Omental fat pad (tissue), 4 donors: ENCODE data around the gene LRRC8C. TPM values are rescaled to one million over a fixed set of nuclear protein-coding genes. Genes with fewer than 3 reads are reported as not detected.

Experiments used
- ATAC-seq: fragments of 150-250 bp; one replicate; pipeline ENCODE4 v1.9.1; 2016; ENCODE audit warnings: mild to moderate bottlenecking, moderate library complexity; ENCODE audit not compliant: low FRiP score
- DNase-seq: peaks from one replicate; pipeline ENCODE4 v3.0.0-alpha.2; 2019; ENCODE audit warnings: low spot score
- total RNA-seq, 4 donors: library from RNA; depleted of rRNA; stranded (reverse); fragments of >200 nt; gene quantifications; one replicate each; pipeline ENCODE4 v1.1.0, GENCODE V29; 2016
- TF ChIP-seq, protein P1 (sequence below), 3 donors: fragments of 450-650 bp; IDR thresholded peaks; one replicate each; pipeline ENCODE4 v1.5.1; 2016 to 2017; ENCODE audit warnings: antibody characterized with exemption in 3 of 3, mild to moderate bottlenecking in 3 of 3, moderate library complexity in 2 of 3

LRRC8C gene
- total RNA-seq, 4 donors from 2014 or later, result 10.9 to 39.4 (median 19.3) TPM

- DNase-seq (no peak), ATAC-seq (no peak)
Measured at GRCh38 chr1:89603651-89604413, 29.1 kb upstream of the LRRC8C start.

GRCh38 chr1:89604414-89604735 lies 28.5 kb upstream of the LRRC8C start:
- TF ChIP-seq, protein P1, sequence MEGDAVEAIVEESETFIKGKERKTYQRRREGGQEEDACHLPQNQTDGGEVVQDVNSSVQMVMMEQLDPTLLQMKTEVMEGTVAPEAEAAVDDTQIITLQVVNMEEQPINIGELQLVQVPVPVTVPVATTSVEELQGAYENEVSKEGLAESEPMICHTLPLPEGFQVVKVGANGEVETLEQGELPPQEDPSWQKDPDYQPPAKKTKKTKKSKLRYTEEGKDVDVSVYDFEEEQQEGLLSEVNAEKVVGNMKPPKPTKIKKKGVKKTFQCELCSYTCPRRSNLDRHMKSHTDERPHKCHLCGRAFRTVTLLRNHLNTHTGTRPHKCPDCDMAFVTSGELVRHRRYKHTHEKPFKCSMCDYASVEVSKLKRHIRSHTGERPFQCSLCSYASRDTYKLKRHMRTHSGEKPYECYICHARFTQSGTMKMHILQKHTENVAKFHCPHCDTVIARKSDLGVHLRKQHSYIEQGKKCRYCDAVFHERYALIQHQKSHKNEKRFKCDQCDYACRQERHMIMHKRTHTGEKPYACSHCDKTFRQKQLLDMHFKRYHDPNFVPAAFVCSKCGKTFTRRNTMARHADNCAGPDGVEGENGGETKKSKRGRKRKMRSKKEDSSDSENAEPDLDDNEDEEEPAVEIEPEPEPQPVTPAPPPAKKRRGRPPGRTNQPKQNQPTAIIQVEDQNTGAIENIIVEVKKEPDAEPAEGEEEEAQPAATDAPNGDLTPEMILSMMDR (IDR thresholded peaks at IDR 0.05), result no peak
- no peak for DNase-seq
- no peak for ATAC-seq

More at GRCh38 chr1:89603651-89604413, 29.1 kb upstream of the LRRC8C start:
- TF ChIP-seq, protein P1 (IDR thresholded peaks at IDR 0.05), result no peak

DNA sequence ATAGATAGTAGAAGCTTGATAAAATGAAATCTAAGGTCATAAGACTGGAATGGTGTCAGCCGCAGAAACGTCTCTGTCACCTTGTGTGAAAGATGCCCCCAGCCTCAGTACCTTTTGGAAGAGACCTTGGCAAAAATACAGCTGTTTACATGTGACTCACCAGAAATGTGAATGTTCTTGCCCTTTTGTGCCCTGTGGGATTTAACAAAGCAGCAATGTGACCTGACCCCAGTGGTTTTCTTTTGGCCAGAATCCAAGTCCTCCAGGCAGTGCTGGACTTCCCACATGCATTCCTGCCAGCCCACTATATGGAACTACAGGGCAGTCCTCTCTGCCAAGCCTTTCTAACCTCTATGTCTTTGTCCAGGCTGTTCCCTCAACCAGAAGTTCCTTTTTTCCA lies 27.2 kb upstream of the LRRC8C start:
- no peak for DNase-seq
- TF ChIP-seq, protein P1 (IDR thresholded peaks at IDR 0.05), result no peak
- no peak for ATAC-seq

DNA sequence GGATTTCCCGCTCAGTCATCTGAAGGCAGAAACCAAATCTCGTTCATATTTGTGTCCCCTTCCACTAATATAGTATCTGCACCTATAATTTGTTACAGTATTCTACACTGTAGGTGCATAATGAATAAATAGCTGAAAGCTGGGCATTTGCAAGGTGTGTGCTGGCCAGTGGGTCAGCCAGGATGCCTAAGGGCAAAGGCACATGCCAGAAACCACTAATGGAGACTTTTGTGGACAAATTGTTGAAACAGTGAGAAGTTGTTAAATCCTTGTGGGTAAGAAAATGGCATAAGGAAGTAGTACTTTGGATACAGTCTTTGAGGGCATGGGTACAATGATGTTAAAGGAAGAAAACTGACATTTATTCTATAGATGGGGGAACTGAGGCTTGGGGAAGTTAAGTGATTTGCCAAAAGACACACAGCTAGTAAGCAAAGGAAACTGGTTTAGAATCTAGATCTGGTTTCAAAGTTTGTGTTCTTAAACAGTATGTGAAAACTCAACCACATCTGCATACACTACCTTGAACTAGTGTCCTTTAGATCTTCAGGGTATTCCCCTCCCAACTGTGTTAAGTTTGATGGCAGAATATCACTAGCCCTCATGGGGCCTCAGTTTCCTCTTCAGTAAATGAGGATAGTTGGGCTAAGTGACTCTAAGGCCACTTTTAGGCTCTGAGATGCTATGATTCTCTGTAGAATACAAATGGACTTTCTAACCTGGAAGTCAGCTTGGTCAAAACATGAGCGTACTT lies 26.5 kb upstream of the LRRC8C start:
- DNase-seq (no peak), ATAC-seq (no peak)
- TF ChIP-seq, protein P1 (IDR thresholded peaks at IDR 0.05), result no peak

DNA sequence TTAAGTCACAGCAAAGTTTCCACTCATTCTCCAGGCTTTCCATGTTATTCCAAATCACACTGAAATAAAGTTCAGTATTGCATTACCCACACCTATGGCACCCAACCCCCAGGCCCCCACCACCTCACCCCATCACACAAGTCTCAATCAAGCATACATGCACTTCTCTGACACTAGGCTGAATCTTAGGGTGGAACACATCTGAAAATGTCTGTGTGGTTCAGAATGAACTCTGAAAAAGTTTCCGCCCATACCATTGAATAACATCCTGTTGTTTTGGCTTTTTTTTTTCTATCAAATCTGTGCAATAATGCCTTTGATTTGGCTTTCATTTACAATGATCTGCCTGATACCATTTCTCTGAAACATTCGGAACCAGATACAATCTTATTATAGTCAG lies 25.8 kb upstream of the LRRC8C start:
- ATAC-seq (no peak), DNase-seq (no peak)
- TF ChIP-seq, protein P1 (IDR thresholded peaks at IDR 0.05), result no peak

- ATAC-seq (no peak), DNase-seq (no peak)
- TF ChIP-seq, protein P1 (IDR thresholded peaks at IDR 0.05), result no peak
Measured at GRCh38 chr1:89607586-89608318, 25.2 kb upstream of the LRRC8C start.
